ENCODE data around the gene MYDGF.

DNA sequence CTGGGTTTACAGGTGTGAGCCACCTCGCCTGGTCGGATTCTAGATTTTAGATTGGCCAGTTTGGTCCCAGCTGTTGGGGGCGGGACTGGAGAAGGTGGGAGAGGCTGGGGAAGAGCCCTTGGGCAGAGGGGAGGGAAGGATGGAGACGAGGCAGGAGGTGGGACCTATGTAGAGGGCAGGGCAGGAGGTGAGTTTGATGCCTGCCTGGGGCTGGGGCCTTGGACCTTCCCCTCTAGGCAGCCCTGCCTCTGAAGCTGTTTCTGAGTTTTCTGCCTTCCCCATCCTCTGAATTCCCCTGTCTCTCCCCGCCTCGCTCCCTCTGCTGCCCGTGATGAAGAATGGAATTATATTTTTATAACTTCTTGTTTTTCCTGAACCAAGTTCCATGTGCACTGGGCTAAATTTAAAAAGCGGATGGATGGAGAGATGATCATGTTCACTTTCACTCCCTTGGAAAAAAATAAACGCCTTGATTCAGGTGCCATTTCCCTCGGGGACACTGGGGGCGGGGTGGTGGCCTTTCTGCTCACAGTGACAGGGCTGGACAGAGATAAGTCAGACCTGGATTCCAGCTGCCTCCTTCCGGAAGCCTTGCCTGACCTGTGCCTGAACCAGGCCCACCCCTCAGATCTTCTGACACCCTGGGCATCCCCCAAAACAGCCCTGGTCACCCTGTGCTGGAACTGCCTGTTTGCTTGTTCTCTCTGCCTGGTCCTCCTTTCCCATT lies 47.3 kb downstream of the MYDGF start:
- TF ChIP-seq, protein P1, sequence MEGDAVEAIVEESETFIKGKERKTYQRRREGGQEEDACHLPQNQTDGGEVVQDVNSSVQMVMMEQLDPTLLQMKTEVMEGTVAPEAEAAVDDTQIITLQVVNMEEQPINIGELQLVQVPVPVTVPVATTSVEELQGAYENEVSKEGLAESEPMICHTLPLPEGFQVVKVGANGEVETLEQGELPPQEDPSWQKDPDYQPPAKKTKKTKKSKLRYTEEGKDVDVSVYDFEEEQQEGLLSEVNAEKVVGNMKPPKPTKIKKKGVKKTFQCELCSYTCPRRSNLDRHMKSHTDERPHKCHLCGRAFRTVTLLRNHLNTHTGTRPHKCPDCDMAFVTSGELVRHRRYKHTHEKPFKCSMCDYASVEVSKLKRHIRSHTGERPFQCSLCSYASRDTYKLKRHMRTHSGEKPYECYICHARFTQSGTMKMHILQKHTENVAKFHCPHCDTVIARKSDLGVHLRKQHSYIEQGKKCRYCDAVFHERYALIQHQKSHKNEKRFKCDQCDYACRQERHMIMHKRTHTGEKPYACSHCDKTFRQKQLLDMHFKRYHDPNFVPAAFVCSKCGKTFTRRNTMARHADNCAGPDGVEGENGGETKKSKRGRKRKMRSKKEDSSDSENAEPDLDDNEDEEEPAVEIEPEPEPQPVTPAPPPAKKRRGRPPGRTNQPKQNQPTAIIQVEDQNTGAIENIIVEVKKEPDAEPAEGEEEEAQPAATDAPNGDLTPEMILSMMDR (conservative IDR thresholded peaks at IDR 0.05; ENCODE audit: low read length), result no peak
- no peak for TF ChIP-seq EZH2phosphoT487 (IDR thresholded peaks at IDR 0.05; ENCODE audit: borderline replicate concordance, low read depth, low read length)
